IgD-negative memory B cell (primary cell): ENCODE results near the gene CES5A. TPM values are rescaled to one million over a fixed set of nuclear protein-coding genes. Genes with fewer than 3 reads are reported as not detected.
"Not testable (repeated sequence)": the region's sequence is repeated elsewhere in the genome, so short reads cannot be mapped to it uniquely, and the experiment has no call there.

Experiments used
- H3K27ac Mint-ChIP-seq, 3 donors: one replicate each; pipeline ENCODE4 v1.8.0; 2020 to 2022; ENCODE audit warnings: mild to moderate bottlenecking in 3 of 3, mixed read lengths in 3 of 3, moderate library complexity in 1 of 3
- H3K27me3 Mint-ChIP-seq: one replicate; pipeline ENCODE4 v1.8.0; 2021; ENCODE audit warnings: mixed read lengths
- H3K36me3 Mint-ChIP-seq: one replicate; pipeline ENCODE4 v1.8.0; 2020; ENCODE audit warnings: mild to moderate bottlenecking, mixed read lengths
- H3K4me1 Mint-ChIP-seq, 3 donors: one replicate each; pipeline ENCODE4 v1.8.0; 2020 to 2022; ENCODE audit warnings: mixed read lengths in 3 of 3, mild to moderate bottlenecking in 1 of 3
- H3K4me3 Mint-ChIP-seq, 4 donors: one replicate each; pipeline ENCODE4 v1.8.0; 2020 to 2022; ENCODE audit warnings: mild to moderate bottlenecking in 4 of 4, mixed read lengths in 4 of 4, moderate library complexity in 3 of 4
- H3K9me3 Mint-ChIP-seq, 3 donors: one replicate each; pipeline ENCODE4 v1.8.0; 2020 to 2021; ENCODE audit warnings: mixed read lengths in 3 of 3, mild to moderate bottlenecking in 1 of 3
- polyA plus RNA-seq: library from polyadenylated mRNA; unstranded; fragments of 300-500 nt; fragmentation: Illumina TruSeq; gene quantifications from one replicate; pipeline ENCODE4 v1.2.3, GENCODE V29; 2021

Gene CES5A
- polyA plus RNA-seq, 1 donor from 2014 or later = not detected

- Mint-ChIP-seq H3K4me3 (no peak overlapping the region), H3K9me3 (peaks cover 0 to 2% (median 0%) of the 10 kb centered on the region in 3 donors), H3K27me3 (peaks cover 9% of the 10 kb centered on the region), H3K4me1 (no peaks in the 10 kb centered on the region), H3K36me3 (no peaks in the 10 kb centered on the region), H3K27ac (no peak overlapping the region)
Measured at GRCh38 chr16:55856950-55857349, 18.2 kb downstream of the CES5A start.

- H3K27me3 Mint-ChIP-seq = peaks cover 10% of the 10 kb centered on the region
Measured at GRCh38 chr16:55853114-55853513, 22.1 kb downstream of the CES5A start.

GRCh38 chr16:55849536-55849935, 25.6 kb downstream of the CES5A start:
- H3K27me3 Mint-ChIP-seq = peaks cover 4% of the 10 kb centered on the region
- no peaks in the 10 kb centered on the region for H3K9me3 Mint-ChIP-seq
- H3K4me1 Mint-ChIP-seq = peaks cover 0 to 2% (median 0%) of the 10 kb centered on the region in 3 donors
- H3K27ac Mint-ChIP-seq = no peak overlapping the region
- no peak overlapping the region for H3K4me3 Mint-ChIP-seq
- H3K36me3 Mint-ChIP-seq = no peaks in the 10 kb centered on the region

More at GRCh38 chr16:55853114-55853513, 22.1 kb downstream of the CES5A start:
- H3K27ac Mint-ChIP-seq = no peak overlapping the region
- no peaks in the 10 kb centered on the region for H3K4me1 Mint-ChIP-seq
- no peaks in the 10 kb centered on the region for H3K36me3 Mint-ChIP-seq
- H3K9me3 Mint-ChIP-seq = peaks cover 0 to 2% (median 0%) of the 10 kb centered on the region in 3 donors
- no peak overlapping the region for H3K4me3 Mint-ChIP-seq

GRCh38 chr16:55846598-55847346, 28.4 kb downstream of the CES5A start:
- H3K27me3 Mint-ChIP-seq = peaks cover 4% of the 10 kb centered on the region
- no peak overlapping the region for H3K4me3 Mint-ChIP-seq

GRCh38 chr16:55843105-55843395, 32.1 kb downstream of the CES5A start:
- H3K27me3 Mint-ChIP-seq = peaks cover 5% of the 10 kb centered on the region
- H3K9me3 Mint-ChIP-seq = no peaks in the 10 kb centered on the region
- peaks cover 0 to 3% (median 2%) of the 10 kb centered on the region in 3 donors for H3K4me1 Mint-ChIP-seq
- H3K27ac Mint-ChIP-seq = no peak overlapping the region
- H3K36me3 Mint-ChIP-seq = no peaks in the 10 kb centered on the region
- H3K4me3 Mint-ChIP-seq = no peak overlapping the region

More at GRCh38 chr16:55846598-55847346, 28.4 kb downstream of the CES5A start:
- peaks cover 0 to 3% (median 2%) of the 10 kb centered on the region in 3 donors for H3K4me1 Mint-ChIP-seq
- no peaks in the 10 kb centered on the region for H3K9me3 Mint-ChIP-seq
- H3K27ac Mint-ChIP-seq = no peak overlapping the region
- no peaks in the 10 kb centered on the region for H3K36me3 Mint-ChIP-seq

- H3K27ac Mint-ChIP-seq = no peak overlapping the region
- H3K9me3 Mint-ChIP-seq = no peaks in the 10 kb centered on the region
- no peaks in the 10 kb centered on the region for H3K36me3 Mint-ChIP-seq
- H3K4me1 Mint-ChIP-seq = peaks cover 0 to 3% (median 2%) of the 10 kb centered on the region in 3 donors
- H3K4me3 Mint-ChIP-seq = no peak overlapping the region
- H3K27me3 Mint-ChIP-seq = peaks cover 5% of the 10 kb centered on the region
Measured at GRCh38 chr16:55842369-55843104, 32.6 kb downstream of the CES5A start.

GRCh38 chr16:55839115-55839514, 36.1 kb downstream of the CES5A start:
- Mint-ChIP-seq H3K9me3 (peaks cover 0 to 3% (median 0%) of the 10 kb centered on the region in 3 donors), H3K4me1 (peaks cover 0 to 3% (median 0%) of the 10 kb centered on the region in 3 donors), H3K36me3 (no peaks in the 10 kb centered on the region), H3K27me3 (peaks cover 5% of the 10 kb centered on the region), H3K27ac (no peak overlapping the region), H3K4me3 (no peak overlapping the region)

GRCh38 chr16:55836158-55836611, 39.0 kb downstream of the CES5A start:
- H3K27ac Mint-ChIP-seq = no peak overlapping the region
- H3K36me3 Mint-ChIP-seq = no peaks in the 10 kb centered on the region
- peaks cover 3% of the 10 kb centered on the region for H3K27me3 Mint-ChIP-seq
- no peak overlapping the region for H3K4me3 Mint-ChIP-seq
- H3K9me3 Mint-ChIP-seq = peaks cover 0 to 3% (median 0%) of the 10 kb centered on the region in 3 donors
- H3K4me1 Mint-ChIP-seq = peaks cover 0 to 3% (median 3%) of the 10 kb centered on the region in 3 donors

- peaks cover 1% of the 10 kb centered on the region for H3K27me3 Mint-ChIP-seq
Measured at GRCh38 chr16:55835581-55835980, 39.6 kb downstream of the CES5A start.

GRCh38 chr16:55835173-55835572, 40.0 kb downstream of the CES5A start:
- not testable (repeated sequence) for H3K4me3 Mint-ChIP-seq, H3K27me3 Mint-ChIP-seq, H3K9me3 Mint-ChIP-seq, H3K27ac Mint-ChIP-seq, H3K4me1 Mint-ChIP-seq, H3K36me3 Mint-ChIP-seq

More at GRCh38 chr16:55835581-55835980, 39.6 kb downstream of the CES5A start:
- no peak overlapping the region for H3K4me3 Mint-ChIP-seq
- H3K4me1 Mint-ChIP-seq = peaks cover 0 to 3% (median 3%) of the 10 kb centered on the region in 3 donors
- peaks cover 0 to 3% (median 0%) of the 10 kb centered on the region in 3 donors for H3K9me3 Mint-ChIP-seq
- peaks cover 1% of the 10 kb centered on the region for H3K36me3 Mint-ChIP-seq
- no peak overlapping the region for H3K27ac Mint-ChIP-seq

- Mint-ChIP-seq H3K27me3 (peaks cover 1% of the 10 kb centered on the region), H3K9me3 (peaks cover 0 to 3% (median 0%) of the 10 kb centered on the region in 3 donors), H3K36me3 (peaks cover 1% of the 10 kb centered on the region), H3K27ac (no peak overlapping the region), H3K4me1 (peaks cover 0 to 3% (median 3%) of the 10 kb centered on the region in 3 donors), H3K4me3 (no peak overlapping the region)
Measured at GRCh38 chr16:55834049-55834448, 41.1 kb downstream of the CES5A start.

GRCh38 chr16:55832773-55833691, 42.1 kb downstream of the CES5A start, which contains the start of gene CES1:
TSS of gene CES1 (minus strand) at chr16:55833096. CDS start at chr16:55833055, 41 bp downstream.
- Mint-ChIP-seq H3K36me3 (peaks cover 1% of the 10 kb centered on the region), H3K4me1 (peaks cover 0 to 3% (median 3%) of the 10 kb centered on the region in 3 donors), H3K27ac (no peak within 1 kb of the TSS), H3K27me3 (peaks cover 1% of the 10 kb centered on the region), H3K9me3 (peaks cover 0 to 3% (median 0%) of the 10 kb centered on the region in 3 donors), H3K4me3 (no peak within 1 kb of the TSS)

- Mint-ChIP-seq H3K27me3 (peaks cover 1% of the 10 kb centered on the region), H3K36me3 (peaks cover 1% of the 10 kb centered on the region), H3K27ac (no peak overlapping the region), H3K4me1 (peaks cover 0 to 3% (median 3%) of the 10 kb centered on the region in 3 donors), H3K4me3 (no peak overlapping the region), H3K9me3 (peaks cover 0 to 3% (median 0%) of the 10 kb centered on the region in 3 donors)
Measured at GRCh38 chr16:55832425-55832772, 42.8 kb downstream of the CES5A start.

- H3K27ac Mint-ChIP-seq = no peak overlapping the region
- no peak overlapping the region for H3K4me3 Mint-ChIP-seq
- peaks cover 0 to 3% (median 0%) of the 10 kb centered on the region in 3 donors for H3K9me3 Mint-ChIP-seq
- H3K36me3 Mint-ChIP-seq = peaks cover 1% of the 10 kb centered on the region
- H3K4me1 Mint-ChIP-seq = peaks cover 0 to 3% (median 3%) of the 10 kb centered on the region in 3 donors
- H3K27me3 Mint-ChIP-seq = peaks cover 1% of the 10 kb centered on the region
Measured at GRCh38 chr16:55830658-55831294, 44.4 kb downstream of the CES5A start.
